Gastrocnemius medialis (tissue), 4 donors: Measurements from ENCODE around the gene LYRM7.

Experiments
- CTCF ChIP-seq, 5 experiments: fragments of 450-650 bp in 3 of 5; fragments of 200-600 bp in 2 of 5; sonication (generic) in 2 of 5; IDR thresholded peaks in 4 of 5; conservative IDR thresholded peaks in 1 of 5; 1 replicate in 4 of 5; 2 replicates in 1 of 5; pipeline ENCODE4 v1.5.1; 2016 to 2019; ENCODE audit warnings: antibody characterized with exemption in 5 of 5, mild to moderate bottlenecking in 3 of 5, moderate library complexity in 3 of 5
- POLR2A ChIP-seq, 2 donors: fragments of 450-650 bp; IDR thresholded peaks; one replicate each; pipeline ENCODE4 v1.6.1; 2017; ENCODE audit warnings: antibody characterized with exemption in 2 of 2, mild to moderate bottlenecking in 2 of 2, moderate library complexity in 2 of 2

- TF ChIP-seq CTCF (IDR thresholded peaks at IDR 0.05 in 4 of 5, conservative IDR thresholded peaks at IDR 0.05 in 1 of 5) (no peak), POLR2A (IDR thresholded peaks at IDR 0.05) (no peak)
Observed at GRCh38 chr5:131222731-131223130, 52.0 kb downstream of the LYRM7 start.
